ENCODE results near the gene CCL13.

The CCL13 gene

DNA sequence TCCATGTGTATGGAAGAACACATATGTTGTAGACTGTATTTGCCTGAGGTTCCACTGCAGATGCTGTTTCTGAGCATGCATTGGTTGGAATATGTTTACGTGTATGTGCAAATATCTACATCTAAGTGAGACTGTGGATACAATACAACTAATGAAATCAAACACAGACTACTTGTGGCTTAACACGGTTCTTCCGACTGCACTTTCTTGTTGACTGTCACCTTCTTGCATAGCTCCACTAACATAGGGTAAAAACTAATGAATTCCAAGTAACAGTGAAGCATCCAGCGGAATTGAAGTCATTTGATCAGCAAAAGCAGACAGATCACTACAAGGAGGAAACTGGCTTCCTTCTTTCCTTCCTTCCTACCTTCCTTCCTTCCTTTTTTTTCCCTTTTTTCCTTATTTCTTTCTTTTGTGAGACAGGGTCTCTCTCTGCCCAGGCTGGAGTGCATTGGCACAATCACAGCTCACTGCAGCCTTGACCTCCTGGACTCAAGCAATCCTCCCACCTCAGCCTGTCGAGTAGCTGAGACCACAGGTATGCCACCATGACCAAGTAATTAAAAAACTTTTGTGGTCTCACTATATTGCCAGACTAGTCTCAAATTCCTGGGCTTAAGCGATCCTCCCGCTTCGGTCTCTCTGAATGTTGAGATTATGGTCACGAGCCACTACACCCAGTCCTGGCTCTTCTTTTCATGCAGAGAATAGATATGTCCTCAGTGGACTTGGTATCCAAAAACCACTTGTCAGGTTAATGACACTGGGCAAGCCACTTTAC, 28.7 kb downstream of the CCL13 start:
- DNase-seq (ENCODE audit: low read depth in 2 of 2), result no peak

- no peak for DNase-seq (ENCODE audit: low read depth in 2 of 2)
Observed at GRCh38 chr17:34386343-34386696, 30.0 kb downstream of the CCL13 start.

DNA sequence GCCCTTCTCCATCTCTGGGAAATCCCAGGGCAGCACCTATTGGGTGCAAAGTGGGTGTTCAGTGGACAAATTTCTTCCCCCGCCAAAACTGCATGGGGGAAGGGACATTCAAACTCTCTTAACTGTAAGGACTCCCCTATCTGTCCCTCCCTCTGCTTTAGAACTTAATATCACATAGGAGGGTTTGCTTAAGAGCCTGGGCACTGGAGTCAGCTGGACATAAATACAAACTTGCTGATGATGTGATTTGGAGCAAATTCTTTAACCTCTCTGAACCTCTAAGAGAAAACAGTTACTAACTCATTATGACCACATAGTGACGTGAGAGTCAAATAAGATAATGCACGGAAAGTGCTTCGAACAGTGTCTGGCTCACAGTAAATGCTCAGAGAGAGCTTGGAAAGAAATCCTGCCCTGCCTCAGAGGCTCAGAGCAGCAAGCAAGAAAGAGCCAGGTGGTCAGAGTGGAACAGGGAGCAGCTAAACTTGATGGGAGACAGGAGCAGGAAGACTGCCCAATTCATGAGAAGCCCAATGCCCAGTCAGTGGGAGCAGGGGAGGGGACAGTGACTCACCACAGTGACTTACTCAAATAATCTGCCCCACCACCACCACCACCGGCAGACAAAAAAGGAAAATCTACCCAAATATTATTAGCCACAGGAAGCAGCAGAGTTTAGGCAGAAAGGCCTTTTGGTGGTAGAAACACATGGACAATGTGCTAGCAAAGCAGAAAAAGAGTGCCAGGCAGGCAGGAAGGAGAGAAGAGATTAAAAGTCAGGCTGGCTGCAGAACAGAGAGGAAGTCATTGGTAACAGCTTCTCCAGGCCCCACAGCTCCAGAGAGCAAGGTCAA, 30.6 kb downstream of the CCL13 start:
- DNase-seq (ENCODE audit: low read depth in 2 of 2), result peak in 1 of 2 experiments; percentile 4

DNA sequence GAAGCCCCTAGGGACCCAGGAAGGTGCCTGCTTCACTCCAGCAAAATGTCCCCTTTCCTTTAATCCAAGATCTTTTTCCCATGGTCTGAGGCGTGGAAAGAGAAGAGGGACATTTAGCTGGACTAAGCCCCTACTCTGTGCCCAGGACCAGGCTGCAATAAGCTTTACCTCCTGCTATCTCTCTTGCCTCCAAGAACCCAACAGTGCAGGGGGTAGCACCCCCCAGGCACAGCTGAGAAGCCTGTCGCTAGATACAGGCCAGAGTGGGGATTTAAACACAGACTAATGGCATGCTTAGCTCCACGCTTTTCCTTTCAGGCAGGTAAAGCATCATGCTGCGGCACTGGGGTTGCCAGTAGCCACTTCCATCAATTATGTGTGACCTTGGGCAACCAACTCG, 31.3 kb downstream of the CCL13 start:
- DNase-seq (ENCODE audit: low read depth in 2 of 2), result no peak

GRCh38 chr17:34389126-34389750, 33.0 kb downstream of the CCL13 start:
- DNase-seq (ENCODE audit: low read depth in 2 of 2), result no peak

GRCh38 chr17:34390649-34391048, 34.4 kb downstream of the CCL13 start:
- no peak for DNase-seq (ENCODE audit: low read depth in 2 of 2)

- DNase-seq (ENCODE audit: low read depth in 2 of 2), result no peak
Observed at GRCh38 chr17:34391241-34391640, 35.0 kb downstream of the CCL13 start.

GRCh38 chr17:34393401-34393800, 37.1 kb downstream of the CCL13 start:
- DNase-seq (ENCODE audit: low read depth in 2 of 2), result no peak

DNA sequence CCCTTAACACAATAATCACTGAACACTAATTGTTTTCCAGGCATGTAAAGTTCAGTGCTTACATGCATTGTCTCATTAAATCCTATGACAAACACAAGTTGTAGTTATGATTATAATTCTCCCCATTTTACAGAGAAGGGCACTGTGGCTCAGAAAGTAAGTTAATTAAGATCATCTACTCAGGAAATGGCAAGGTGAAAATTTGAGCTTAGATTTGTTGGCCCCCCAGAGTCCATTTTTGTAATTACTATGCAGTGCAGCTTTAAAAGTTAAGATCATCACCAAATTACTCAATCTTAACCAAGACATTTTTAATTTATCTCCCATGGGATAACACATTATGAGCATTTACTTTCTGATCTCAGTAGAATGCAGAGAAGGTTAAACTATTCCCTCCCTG, 41.0 kb downstream of the CCL13 start:
- no peak for DNase-seq (ENCODE audit: low read depth in 2 of 2)

DNA sequence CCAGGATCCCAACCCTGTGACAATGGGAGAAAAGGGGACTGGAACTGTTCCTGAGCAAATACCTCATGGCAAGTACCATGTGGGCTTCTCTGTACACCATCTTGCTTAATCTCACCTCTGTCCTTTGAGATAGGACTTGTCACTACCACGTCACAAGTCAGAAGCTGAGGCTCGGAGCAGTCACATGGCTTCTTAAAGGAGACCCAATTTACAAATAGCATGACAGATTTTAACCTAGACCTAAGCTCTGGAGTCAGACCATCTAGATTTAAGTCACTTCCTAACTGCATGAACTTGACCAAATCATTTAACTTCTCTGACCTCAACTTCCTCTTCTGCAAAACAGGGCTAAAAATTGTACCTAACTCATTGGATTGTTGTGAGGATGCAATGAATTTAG, 42.7 kb downstream of the CCL13 start:
- DNase-seq (ENCODE audit: low read depth in 2 of 2), result no peak

DNA sequence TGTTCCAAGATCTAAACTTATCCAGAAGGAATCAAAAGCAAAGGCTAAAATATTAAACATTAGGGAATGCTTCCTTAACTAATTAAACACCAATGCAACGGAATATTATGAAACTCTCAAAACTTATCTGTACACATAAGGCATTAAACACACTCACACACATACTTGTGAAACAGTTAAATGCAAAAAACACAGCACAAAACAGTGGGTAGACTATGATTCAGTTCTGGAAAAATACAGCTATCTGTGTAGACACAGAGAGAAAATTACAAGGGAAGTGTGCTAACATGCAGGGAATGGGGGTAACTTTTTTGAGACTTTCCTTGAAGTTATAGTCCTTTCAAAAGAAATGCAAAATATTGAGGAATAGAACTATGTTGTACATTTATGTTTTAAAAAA, 43.4 kb downstream of the CCL13 start:
- DNase-seq (ENCODE audit: low read depth in 2 of 2), result no peak

DNA sequence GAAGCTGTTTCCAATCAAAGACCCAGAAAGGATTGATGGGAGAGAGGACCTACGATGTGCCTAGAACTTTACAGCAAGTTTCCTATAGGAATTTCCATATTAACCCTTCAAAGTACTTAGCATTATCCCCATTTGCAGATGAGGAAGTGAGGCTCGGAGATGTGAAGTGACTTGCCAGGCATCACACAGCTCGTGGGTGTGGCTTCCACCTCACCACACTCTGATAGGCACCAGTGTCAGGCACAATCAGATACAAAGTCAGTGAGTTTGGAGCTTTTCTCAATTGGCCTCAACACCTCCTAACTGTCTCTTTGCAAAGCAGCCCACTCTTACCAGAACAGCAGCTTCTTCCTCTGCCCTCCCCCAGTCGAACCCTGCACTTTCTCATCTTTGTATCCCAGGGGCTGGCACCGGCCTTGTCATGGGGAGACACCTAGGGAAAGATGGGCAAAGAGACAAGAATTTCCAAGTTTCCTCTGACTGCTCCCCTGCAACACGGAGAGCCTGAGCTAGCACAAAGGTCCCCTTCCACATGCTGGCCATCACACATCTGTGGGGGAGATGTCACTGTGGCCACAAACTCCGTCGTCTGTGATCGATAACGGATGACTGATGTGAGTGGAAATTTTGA, 44.1 kb downstream of the CCL13 start:
- no peak for DNase-seq (ENCODE audit: low read depth in 2 of 2)

- no peak for DNase-seq (ENCODE audit: low read depth in 2 of 2)
Observed at GRCh38 chr17:34401165-34401564, 44.9 kb downstream of the CCL13 start.

GRCh38 chr17:34403006-34403405, 46.7 kb downstream of the CCL13 start:
- no peak for DNase-seq (ENCODE audit: low read depth in 2 of 2)

DNA sequence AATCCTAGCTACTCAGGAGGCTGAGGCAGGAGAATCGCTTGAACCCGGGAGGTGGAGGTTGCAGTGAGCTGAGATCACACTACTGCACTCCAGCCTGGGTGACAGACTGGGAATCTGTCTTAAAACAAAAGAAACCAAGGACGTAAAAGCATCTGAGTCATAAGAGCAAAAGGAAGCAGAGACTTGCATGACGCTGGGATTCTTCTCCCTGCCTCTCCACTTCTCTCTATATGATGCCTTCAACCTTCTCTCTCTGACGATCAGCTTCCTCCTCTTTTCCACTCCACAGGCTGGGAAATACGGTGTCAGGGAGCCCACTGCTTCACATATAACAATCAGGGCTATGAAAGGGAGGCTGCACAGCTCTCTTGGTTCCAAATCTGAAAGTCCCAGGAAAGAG, 49.9 kb downstream of the CCL13 start:
- DNase-seq (ENCODE audit: low read depth in 2 of 2), result no peak

Measured in stimulated activated CD4-positive, alpha-beta T cell treated with anti-CD3 and anti-CD28 coated beads, Interleukin-12 subunit alpha, Interleukin-12 subunit beta, amount 100 ng/mL, for 24 hours (primary cell).